CD1c-positive myeloid dendritic cell (primary cell): ENCODE results near the gene RAD9B.
"Not testable (repeated sequence)": the region's sequence is repeated elsewhere in the genome, so short reads cannot be mapped to it uniquely, and the experiment has no call there.

ENCODE experiments used
- DNase-seq: peaks from one replicate; pipeline ENCODE4 v3.0.0-alpha.2; 2016; ENCODE audit errors: extremely low spot score

RAD9B gene

DNA sequence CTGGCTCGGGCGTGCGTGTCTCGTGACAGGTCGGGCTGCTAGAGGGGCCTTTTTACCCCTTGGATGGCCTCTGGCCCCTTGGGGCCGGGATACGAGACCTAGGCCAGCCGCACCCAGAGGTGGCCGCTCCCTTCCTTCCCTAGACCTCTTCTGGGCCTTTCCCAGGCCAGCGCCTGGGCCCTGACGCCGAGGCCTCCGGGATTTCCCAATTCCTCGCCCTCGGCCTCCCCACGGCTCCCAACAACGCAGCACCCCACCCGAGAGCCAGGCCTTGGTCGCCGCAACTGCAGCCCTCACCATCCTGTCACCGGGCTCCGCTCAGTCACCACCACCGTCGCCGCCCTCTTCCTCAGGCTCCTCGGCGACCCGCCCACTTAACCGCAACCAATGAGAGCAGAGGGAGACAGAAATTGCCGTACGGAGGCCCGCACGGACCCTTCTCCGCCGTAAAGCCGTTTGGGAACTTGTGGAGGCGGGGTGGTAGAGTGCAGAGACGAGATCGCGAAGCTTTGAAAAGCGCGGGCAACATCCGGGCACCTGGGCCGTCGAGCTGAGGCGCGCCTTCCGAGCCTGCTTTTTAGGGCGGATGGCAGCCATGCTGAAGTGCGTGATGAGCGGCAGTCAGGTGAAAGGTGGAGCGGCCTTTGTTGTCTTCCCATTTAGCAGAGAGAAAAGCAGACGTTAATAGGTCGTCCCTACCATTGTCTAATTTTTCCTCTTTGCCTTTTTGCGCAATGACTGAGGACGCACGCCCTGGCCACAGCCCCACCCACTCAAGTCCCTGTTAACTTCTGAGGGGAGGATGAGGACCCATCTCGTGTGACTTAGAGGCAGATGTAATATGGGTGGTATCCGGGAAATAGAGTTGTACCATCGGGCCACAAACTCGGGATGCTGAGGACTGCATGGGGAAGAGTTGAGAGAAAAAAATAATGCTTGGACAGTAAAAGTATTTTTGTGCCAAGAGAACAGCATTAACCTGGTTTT is at the start of gene RAD9B, which contains the start of gene VPS29:
Gene RAD9B (plus strand): TSS at position 580 of the 987 bp plus-strand sequence. CDS start 7 bp downstream, at position 587.
Gene VPS29 (minus strand): TSS at position 360 of the 987 bp plus-strand sequence. CDS start 60 bp downstream, at position 300.
- peak; percentile 99 for DNase-seq

DNA sequence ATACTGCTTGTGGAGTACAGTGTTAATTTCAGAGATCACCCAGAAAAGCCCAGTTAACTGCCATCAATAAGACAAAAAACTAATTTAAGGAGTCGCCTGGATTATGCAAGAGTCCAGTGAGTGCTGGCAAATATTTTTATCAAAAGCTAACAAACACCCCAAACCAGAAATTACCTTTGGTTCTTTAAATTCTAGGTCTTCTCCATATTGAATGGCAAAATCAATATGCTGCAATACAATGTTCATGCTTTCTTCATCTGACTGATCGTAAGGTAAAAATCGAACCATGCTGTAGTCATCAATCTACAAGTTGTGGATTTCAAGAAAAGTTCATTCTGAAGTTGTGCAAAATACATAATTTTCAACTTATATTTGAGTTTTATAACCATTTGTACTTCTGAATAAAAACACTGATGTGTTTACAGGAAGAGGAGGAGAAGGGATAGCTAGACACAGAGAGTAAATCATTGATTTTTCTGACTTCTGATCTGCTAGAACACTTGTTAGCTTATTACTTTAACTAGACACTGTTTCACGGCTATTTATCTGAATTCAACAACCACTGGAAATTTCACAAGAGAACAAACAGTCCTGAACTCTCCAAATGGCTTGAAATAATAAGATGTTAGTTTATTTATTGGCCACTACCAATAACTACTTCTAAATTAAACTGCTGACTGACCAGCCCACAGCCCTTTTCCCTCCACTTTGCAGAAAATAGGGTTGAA is 48.4 kb upstream of the RAD9B start:
- no peak for DNase-seq

DNA sequence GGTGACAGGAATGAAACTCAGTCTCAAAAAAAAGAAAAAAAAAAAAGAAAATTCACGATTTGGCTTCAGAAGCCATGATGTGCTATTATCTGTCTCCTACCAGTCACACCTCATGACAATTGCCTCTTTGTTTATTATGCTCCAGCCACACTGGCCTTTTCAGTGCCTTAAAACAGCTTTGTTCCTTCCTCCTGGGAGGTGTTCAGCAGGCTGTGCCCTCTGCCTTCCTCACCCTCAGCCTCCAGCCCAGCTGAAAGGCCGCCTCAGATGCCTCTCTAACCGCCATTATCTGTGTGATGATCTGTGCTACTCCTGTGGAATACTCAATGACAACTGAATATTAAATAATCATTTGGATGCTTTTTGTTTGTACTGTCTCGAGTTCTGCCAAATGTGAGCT is 43.4 kb upstream of the RAD9B start:
- no peak for DNase-seq

DNA sequence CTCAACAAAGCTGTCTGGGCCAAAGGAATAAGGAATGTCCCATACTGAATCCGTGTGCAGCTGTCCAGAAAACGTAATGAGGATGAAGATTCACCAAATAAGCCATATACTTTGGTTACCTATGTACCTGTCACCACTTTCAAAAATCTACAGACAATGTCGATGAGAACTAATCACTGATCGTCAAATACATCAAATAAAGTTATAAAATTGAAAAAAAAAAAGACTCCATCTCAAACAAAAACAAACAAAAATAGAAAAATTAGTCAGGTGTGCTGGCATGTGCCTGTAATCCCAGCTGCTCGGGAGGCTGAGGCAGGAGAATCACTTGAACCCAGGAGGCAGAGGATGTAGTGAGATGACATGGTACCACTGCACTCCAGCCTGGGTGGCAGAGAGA is 40.9 kb upstream of the RAD9B start:
- DNase-seq = not testable (repeated sequence)

DNA sequence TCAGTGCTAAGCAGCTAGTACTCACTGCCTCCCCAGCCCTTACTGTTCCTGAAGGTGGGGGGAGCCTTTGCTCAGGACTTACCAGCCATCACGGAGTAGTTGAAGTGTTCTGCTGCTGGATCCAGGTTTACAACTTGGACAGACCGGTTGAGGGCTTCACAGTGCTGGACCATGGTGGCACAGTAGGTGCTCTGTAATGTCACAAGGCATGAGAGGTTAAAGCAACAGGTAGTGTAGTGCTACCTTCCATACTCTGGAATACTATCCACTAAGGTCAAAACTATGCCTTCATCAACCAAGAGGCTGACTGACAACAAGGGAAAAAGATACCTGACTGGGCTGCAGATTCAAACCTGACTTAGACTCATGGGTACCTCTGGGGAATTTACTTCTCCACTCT is 37.1 kb upstream of the RAD9B start:
- DNase-seq = no peak

DNA sequence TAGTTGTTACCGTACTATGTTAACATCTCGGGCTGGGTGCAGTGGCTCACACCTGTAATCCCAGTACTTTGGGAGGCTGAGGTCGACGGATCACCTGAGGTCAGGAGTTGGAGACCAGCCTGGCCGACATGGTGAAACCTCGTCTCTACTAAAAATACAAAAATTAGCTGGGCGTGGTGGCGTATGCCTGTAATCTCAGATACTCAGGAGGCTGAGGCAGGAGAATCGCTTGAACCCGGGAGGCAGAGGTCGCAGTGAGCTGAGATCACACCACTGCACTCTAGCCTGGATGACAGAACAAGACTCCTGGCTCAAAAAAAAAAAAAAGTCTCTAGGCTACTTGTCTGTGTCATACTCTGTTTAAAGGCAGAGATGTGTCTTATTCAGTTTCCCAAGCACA is 36.4 kb upstream of the RAD9B start:
- DNase-seq = not testable (repeated sequence)

DNA sequence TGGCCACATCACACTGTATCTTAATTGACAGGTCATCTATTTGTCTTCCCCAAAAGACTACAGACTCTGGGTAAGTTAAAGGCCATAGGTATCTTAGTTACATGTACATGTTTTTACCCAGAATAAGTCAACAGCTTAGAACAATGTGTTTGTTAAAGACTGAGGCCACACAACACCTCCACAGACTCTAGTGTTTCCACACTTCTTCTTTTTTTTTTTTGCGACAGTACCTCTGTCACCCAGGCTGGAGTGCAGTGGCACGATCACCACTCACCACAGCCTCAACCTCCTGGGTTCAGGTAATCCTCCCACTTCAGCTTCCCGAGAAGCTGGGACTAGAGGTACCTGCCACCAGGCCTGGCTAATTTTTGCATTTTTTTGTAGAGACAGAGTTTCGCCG is 35.3 kb upstream of the RAD9B start:
- DNase-seq = no peak

DNA sequence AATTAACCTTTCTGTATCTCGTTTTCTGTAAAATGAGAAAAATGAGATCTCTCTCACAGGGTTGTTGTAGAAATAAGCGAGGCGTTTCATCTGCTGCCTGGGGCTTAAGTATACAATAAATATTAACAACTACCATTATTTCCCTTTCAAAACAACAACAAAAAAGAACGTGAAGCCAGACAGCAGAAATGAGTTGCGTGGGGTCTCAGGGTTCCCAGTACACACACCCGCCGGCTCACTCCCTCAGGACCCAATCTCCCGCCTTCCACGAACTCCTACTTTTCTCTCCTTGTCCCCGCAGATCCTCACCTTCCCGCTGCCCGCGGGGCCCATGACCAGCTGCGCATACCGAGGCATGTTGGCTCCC is 34.3 kb upstream of the RAD9B start:
- DNase-seq = no peak

DNA sequence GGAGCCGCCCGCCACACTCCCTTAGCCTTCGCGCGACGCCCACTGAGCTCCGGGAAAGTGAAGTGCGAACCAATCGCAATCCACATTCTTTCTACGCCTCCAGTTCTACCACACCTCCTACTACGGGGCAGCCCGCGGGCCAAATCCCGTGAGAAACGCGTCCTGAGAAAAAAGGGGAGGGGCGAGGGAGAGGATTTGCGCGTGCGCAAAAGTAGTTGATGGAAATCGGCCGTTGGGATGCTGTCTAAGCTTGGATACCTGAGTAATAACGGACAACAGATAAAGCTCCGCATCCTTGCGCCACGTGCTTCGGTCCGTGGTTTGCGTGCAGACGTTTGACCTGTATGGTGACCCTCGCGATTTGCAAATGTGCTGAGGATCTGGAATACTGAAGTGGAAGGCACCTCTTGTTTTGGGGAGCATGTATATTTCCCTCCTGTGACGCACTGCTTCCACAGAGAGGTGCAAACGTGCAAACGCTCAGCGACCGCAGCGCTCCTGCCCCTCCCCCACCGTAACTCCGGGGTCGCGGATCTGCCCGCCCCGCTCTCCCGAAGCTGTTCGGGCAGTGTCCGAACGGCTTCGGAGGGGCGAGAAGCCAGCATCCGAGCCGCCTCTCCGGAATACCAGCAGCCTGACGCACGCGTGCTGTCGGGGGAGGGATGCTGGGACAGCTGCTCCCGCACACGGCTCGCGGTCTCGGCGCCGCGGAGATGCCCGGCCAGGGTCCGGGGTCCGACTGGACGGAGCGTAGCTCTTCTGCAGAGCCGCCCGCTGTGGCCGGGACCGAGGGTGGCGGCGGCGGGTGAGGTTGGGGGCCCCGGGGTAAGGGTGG is 33.7 kb upstream of the RAD9B start, which contains the start of the genes FAM216A and GPN3:
Gene FAM216A (plus strand): TSS at position 632 of the 835 bp plus-strand sequence. CDS start 31 bp downstream, at position 663.
Gene GPN3 (minus strand): TSS at position 44 of the 835 bp plus-strand sequence. CDS start 54 bp downstream, outside the sequence.
- DNase-seq = peak; percentile 99

DNA sequence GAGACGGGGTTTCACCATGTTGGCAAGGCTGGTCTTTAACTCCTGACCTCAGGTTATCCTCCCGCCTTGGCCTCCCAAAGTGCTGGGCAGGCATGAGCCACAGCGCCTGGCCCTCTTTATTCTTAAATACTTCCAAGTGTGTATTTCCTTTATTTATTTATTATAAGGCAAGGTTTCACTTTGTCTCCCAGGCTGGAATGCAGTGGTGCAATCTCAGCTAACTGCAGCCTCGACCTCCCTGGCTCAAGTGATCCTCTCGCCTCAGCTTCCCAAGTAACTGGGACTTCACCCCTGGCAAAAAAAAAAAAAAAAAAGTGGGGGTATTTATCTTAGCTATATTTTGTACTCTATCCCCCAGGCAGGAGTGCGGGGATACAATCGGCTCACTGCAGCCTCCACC is 26.7 kb upstream of the RAD9B start:
- DNase-seq = no peak

DNA sequence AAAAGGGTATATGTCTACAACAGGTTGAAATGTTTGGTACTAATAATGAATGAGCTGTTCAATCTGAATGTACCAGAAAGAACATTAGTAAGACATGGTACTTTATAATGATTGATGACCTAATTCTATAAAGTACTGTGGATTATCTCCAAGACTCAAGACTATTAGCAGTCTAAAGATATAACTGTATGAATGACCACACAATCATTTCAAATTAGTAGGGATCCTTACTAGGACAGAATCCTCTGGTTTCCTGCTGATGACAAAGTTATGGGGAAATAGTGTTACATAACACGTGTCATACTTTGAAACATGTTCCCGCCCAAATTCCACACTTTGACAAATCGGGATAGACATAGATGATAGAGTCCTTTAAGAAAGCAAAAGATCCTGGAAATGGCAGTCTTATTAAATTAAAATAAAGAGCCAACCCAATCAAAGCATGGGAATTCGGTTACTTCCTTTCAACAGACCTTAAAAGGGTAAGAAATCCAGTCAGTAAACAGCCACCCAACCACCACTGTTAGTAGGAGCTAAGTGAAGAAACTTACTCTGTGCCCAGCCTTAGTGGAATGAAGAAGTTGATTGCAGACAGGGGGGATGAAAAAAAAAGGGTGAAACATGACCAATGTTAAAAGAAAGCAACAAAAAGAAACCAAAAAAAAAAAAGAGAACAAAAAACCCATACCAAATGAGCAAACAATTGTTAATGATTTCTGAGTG is 3.0 kb upstream of the RAD9B start:
- DNase-seq = peak; percentile 57

DNA sequence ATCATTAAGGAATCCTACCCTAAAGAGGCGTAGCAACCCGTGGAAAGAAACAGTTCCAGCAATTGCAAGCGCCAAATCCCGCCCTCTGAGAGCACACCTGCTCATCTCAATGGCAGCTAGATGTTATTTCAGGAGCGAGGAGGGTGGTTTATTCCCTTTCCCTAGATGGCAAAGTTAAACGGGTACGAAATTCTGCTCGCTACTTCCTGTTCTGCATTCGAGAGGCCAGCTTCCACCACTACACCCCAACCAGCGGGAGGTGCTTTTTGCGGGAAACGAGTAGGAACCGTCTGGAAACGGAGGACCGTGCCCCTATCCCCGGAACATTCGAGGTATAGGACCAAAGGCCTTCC is 756 bp upstream of the RAD9B start:
- peak; percentile 64 for DNase-seq

DNA sequence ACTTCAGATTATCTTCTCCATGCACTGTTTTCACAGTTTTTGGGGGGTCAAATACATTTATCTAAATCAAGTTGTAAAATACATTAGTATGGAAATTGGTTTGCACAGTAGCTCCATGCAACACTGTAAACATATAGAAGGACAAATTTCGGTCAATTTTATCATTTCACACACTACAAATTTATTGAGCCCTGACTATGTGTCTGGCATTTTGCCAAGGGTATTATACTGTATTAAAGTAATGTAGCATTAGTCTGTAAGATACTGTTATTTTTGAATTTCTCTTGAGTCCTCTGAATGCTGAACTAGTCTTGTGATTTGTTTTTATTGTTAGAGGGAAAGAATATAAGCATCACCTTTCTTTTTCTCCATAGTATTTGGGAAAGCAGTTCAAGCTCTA is 1.3 kb downstream of the RAD9B start:
- DNase-seq = no peak

DNA sequence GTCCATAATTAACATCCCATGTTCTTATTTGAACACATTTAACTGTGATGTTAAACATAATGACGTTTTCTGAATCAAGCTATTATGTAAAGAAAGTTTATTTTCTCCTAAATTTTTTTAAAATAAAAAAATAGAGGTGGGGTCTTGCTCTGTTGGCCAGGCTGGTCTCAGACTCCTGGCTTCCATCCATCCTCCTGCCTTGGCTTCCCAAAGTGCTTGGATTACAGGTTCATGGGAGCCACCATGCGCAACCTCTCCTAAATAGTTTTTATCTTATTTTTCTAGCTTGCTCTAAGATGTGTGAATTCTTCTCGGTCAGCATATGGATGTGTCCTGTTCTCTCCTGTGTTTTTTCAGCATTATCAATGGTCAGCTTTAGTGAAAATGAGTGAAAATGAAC is 3.2 kb downstream of the RAD9B start:
- no peak for DNase-seq

DNA sequence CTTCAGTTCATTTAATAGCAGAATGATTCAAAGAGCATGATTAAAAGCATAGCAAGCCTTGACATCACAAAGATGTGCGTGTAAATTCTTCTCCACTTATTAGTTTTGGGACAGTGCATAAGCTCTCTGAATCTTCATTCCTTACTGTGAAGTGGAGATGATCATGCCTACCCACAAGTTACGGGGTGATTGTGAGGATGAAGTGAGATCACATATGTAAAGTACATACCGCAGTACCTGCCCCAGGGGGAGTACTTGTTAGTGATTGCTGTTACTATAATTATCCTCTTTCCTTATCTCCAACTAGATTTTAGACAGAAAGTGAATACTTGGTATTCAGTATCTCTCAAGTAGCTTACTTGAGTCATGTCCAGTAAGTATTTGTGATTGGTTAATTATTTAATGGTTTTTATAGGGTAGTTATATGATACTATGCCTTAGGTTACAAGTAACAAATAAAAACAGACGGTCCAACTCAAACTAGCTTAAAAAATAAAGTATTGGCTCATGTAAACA is 6.0 kb downstream of the RAD9B start:
- DNase-seq = no peak

DNA sequence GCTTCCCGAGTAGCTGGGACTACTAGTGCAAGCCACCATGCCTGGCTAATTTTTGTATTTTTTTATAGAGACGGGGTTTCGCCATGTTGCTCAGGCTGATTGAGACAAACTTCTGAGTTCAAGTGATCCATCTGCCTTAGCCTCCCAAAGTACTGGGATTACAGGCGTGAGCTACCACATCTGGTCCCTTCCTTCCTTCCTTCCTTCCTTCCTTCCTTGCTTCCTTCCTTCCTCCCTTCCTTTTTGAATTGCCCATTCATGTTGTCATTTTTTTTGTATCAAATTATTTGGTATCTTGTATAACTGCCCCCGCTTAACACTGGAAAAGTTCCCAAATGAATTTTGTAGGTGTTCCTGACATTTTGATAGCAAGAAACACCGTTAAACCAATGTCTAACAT is 11.7 kb downstream of the RAD9B start:
- DNase-seq = no peak

DNA sequence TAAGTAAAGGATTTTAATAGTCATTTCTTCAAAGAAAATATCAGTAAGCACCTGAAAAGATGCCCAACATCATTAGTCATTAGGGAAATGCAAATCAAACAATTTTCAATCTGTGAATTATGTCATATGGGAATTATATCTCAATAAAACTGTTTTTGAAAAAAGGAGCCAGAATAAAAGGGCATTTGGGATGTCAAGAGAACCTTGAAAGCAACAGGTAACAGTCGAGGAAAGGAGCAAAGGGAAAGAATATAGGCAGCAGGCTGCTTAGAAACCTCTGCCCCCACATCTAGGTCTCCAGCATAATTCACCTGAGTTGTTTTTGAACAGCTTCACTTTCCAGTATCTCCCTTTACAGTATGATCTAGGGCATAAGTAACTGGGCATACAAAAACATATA is 12.2 kb downstream of the RAD9B start:
- DNase-seq = no peak

DNA sequence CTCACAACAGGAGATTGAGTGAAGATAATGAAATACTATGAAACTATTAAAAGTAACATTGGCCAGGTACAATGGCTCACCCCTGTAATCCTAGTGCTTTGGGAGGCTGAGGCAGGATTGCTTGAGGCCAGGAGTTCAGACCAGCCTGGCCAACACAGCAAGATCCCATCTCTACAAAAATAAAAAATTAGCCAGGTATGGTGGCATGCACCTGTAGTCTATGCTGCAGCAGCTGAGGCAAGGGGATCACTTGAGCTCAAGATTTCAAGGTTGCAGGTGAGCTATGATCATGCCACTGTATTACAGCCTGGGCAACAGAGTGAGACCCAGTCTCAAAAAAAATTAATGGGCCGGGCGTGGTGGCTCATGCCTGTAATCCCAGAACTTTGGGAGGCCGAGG is 14.9 kb downstream of the RAD9B start:
- DNase-seq = no peak

DNA sequence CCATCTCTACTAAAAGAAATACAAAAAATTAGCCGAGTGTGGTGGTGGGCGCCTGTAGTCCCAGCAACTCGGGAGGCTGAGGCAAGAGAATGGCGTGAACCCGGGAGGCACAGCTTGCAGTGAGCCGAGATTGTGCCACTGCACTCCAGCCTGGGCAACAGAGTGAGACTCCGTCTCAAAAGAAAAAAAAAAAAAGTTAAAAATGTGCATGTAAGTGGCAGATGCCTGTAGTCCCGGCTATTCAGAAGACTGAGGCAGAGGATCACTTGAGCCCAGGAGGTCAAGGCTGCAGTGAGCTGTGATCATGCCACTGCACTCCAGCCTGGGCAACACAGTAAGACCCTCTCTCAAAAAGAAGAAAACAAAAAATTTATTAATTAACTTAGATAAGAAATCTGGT is 15.9 kb downstream of the RAD9B start:
- DNase-seq = not testable (repeated sequence)

DNA sequence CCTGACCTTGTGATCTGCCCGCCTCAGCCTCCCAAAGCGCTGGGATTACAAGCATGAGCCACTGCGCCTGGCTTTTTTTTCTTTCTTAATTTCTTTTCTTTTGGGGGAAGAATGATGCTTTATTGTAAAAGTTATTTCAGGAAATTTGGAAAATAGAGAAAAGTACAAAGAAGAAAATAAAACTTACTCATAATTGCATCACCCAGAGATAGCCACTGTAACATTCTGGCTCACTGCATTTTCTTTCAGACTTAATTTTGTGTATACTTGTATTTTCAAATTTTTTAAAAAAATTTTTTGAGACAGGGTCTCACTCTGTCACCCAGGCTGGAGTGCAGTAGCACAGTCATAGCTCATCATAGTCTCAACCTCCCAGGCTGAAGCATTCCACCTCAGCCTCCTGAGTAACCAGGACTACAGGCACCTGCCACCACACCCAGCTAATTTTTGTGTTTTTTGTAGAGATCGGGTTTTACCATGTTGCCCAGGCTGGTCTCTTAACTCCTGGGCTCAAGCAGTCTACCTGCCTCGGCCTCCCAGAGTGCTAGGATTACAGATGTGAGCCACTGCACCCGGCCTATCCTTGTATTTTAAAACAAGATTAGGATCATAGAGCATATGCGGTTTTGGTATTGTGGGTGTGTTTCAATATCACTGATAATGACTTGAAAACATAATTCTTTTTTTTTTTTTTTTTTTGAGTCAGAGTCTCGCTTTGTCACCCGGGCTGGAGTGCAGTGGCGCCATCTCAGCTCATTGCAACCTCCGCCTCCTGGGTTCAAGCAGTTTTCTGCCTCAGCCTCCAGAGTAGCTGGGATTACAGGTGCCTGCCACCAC is 19.0 kb downstream of the RAD9B start:
- not testable (repeated sequence) for DNase-seq
